Mucosa of stomach (tissue), 1 donor: ENCODE data around the gene SLC7A10.
"Not testable (repeated sequence)": the region's sequence is repeated elsewhere in the genome, so short reads cannot be mapped to it uniquely, and the experiment has no call there.

ENCODE experiments used
- H3K27me3 ChIP-seq: one replicate; pipeline ENCODE4 v1.7.0; 2013; ENCODE audit warnings: mild to moderate bottlenecking, low read length; ENCODE audit not compliant: control insufficient read depth, insufficient read depth
- H3K36me3 ChIP-seq: one replicate; pipeline ENCODE4 v1.7.0; 2013; ENCODE audit warnings: low read length; ENCODE audit not compliant: control insufficient read depth, insufficient read depth
- H3K4me1 ChIP-seq: one replicate; pipeline ENCODE4 v1.7.0; 2013; ENCODE audit warnings: mild to moderate bottlenecking, low read length; ENCODE audit not compliant: control insufficient read depth, insufficient read depth
- H3K4me3 ChIP-seq: one replicate; pipeline ENCODE4 v1.7.0; 2013; ENCODE audit warnings: low read length
- H3K9ac ChIP-seq: one replicate; pipeline ENCODE4 v1.7.0; 2013; ENCODE audit warnings: mild to moderate bottlenecking, low read length, moderate library complexity
- H3K9me3 ChIP-seq: one replicate; pipeline ENCODE4 v1.7.0; 2013; ENCODE audit warnings: mild to moderate bottlenecking, low read length, moderate library complexity; ENCODE audit not compliant: control insufficient read depth
- donor health status: Pancreatic carcinoma.

The SLC7A10 gene

GRCh38 chr19:33217881-33218280, 7.8 kb downstream of the SLC7A10 start:
- peaks cover 17% of the 10 kb centered on the region for H3K27me3 ChIP-seq
- H3K4me3 ChIP-seq, result no peak overlapping the region
- H3K4me1 ChIP-seq, result no peaks in the 10 kb centered on the region
- H3K36me3 ChIP-seq, result no peaks in the 10 kb centered on the region
- no peaks in the 10 kb centered on the region for H3K9me3 ChIP-seq
- H3K9ac ChIP-seq, result no peak overlapping the region

DNA sequence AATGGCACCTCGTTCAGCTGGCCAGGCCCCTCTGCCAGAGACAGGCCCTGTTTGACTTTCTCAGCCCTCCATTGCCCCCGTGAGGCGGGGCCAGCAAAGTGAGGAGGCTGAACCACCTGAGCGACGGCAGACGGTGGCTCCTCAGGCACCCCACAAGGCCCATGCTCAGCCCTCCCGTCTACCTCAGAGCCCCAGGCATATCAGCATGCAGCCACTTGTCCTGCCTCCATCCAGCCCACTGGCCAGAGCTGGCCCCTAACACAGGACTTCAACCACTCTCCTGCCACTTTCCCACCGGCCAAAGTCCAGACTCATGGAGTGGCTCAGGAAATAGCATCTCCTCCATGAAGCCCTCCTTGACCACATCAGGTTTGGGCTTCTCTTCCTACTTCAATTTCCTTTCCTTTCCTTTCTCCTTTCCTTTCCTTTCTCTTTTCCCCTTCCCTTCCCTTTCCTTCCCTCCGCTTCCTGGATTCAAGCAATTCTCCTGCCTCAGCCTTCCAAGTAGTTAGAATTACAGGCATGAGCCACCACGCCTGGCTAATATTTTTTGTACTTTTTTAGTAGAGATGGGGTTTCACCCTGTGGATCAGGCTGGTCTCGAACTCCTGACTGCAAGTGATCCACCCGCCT, 9.3 kb downstream of the SLC7A10 start:
- Histone ChIP-seq H3K4me1 (no peaks in the 10 kb centered on the region), H3K27me3 (peaks cover 11% of the 10 kb centered on the region), H3K4me3 (no peak overlapping the region), H3K9me3 (no peaks in the 10 kb centered on the region), H3K36me3 (no peaks in the 10 kb centered on the region), H3K9ac (no peak overlapping the region)

- Histone ChIP-seq H3K9ac (no peak overlapping the region), H3K9me3 (no peaks in the 10 kb centered on the region), H3K27me3 (peaks cover 10% of the 10 kb centered on the region), H3K4me1 (no peaks in the 10 kb centered on the region), H3K36me3 (no peaks in the 10 kb centered on the region), H3K4me3 (no peak overlapping the region)
Observed at GRCh38 chr19:33215438-33216197, 10.0 kb downstream of the SLC7A10 start.

DNA sequence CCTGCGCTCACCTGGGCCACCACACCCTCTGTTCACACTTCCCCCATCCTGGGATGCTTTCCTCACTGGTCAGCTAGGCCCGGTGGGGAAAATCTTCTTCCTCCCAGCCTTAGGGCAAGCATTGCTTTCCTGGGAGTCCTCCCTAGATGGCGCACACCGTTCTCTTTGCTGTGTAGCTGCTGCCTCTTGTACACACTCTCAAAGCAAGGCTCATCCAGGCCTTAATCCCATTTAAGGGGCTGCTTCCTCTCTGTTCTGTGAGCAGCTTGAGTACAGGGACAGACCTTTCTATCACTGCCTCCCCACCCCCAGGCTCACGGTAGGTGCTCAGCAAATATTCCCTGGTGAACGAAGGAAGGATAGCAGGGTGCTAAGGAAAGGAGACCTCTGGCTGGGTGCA, 11.1 kb downstream of the SLC7A10 start:
- no peaks in the 10 kb centered on the region for H3K4me1 ChIP-seq
- H3K36me3 ChIP-seq, result no peaks in the 10 kb centered on the region
- H3K9me3 ChIP-seq, result no peaks in the 10 kb centered on the region
- H3K9ac ChIP-seq, result no peak overlapping the region
- peaks cover 8% of the 10 kb centered on the region for H3K27me3 ChIP-seq
- H3K4me3 ChIP-seq, result no peak overlapping the region

DNA sequence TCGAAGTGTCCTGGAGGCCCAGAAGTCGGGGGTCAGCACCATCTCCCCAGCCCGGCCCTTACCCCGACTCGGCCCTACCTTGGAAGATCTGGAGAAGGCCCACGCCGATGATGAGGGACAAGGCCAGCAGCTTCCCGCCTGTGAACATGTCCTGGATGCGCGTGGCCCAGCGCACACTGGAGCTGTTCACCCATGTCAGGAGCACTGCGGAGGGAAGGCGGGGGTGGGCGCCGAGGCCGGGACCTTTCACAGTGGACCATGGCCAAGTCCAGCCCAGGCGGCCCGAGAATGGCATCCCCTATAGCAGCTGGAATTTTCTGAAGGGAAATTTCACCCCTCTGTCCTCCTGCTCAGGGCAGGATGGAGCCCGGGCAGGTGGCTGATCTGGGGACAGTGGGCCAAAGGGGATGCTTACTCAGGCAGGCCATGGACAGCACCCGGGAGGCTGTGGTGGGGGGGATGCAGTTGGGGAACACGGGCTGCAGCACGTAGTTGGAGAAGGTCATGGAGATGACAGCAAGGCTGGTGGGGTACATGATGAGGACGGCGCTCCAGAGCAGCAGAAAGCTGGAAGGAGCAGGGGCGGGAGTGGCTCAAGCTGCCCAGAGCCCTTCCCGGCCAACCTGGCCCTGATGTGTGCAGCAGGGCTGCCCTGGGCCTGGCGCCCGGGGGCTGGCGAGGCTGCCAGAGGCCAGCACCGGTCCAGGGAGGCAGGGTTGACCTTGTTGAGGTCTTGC, 13.0 kb downstream of the SLC7A10 start:
- H3K4me3 ChIP-seq, result no peak overlapping the region
- no peaks in the 10 kb centered on the region for H3K4me1 ChIP-seq
- H3K9me3 ChIP-seq, result no peaks in the 10 kb centered on the region
- no peak overlapping the region for H3K9ac ChIP-seq
- no peaks in the 10 kb centered on the region for H3K36me3 ChIP-seq
- H3K27me3 ChIP-seq, result no peaks in the 10 kb centered on the region

GRCh38 chr19:33211794-33212435, 13.7 kb downstream of the SLC7A10 start:
- Histone ChIP-seq H3K36me3 (no peaks in the 10 kb centered on the region), H3K9me3 (no peaks in the 10 kb centered on the region), H3K4me3 (no peak overlapping the region), H3K9ac (no peak overlapping the region), H3K4me1 (no peaks in the 10 kb centered on the region), H3K27me3 (no peaks in the 10 kb centered on the region)

GRCh38 chr19:33210266-33210940, 15.2 kb downstream of the SLC7A10 start:
- Histone ChIP-seq H3K27me3 (no peaks in the 10 kb centered on the region), H3K4me3 (no peak overlapping the region), H3K36me3 (no peaks in the 10 kb centered on the region), H3K9ac (no peak overlapping the region), H3K4me1 (no peaks in the 10 kb centered on the region), H3K9me3 (no peaks in the 10 kb centered on the region)

- H3K36me3 ChIP-seq, H3K4me3 ChIP-seq, H3K27me3 ChIP-seq, H3K4me1 ChIP-seq, H3K9ac ChIP-seq, H3K9me3 ChIP-seq: not testable (repeated sequence)
Observed at GRCh38 chr19:33209850-33210230, 15.8 kb downstream of the SLC7A10 start.

- H3K9me3 ChIP-seq, result no peaks in the 10 kb centered on the region
- H3K36me3 ChIP-seq, result no peaks in the 10 kb centered on the region
- no peaks in the 10 kb centered on the region for H3K27me3 ChIP-seq
- no peak overlapping the region for H3K9ac ChIP-seq
- H3K4me3 ChIP-seq, result no peak overlapping the region
- no peaks in the 10 kb centered on the region for H3K4me1 ChIP-seq
Observed at GRCh38 chr19:33208904-33209849, 16.5 kb downstream of the SLC7A10 start.

DNA sequence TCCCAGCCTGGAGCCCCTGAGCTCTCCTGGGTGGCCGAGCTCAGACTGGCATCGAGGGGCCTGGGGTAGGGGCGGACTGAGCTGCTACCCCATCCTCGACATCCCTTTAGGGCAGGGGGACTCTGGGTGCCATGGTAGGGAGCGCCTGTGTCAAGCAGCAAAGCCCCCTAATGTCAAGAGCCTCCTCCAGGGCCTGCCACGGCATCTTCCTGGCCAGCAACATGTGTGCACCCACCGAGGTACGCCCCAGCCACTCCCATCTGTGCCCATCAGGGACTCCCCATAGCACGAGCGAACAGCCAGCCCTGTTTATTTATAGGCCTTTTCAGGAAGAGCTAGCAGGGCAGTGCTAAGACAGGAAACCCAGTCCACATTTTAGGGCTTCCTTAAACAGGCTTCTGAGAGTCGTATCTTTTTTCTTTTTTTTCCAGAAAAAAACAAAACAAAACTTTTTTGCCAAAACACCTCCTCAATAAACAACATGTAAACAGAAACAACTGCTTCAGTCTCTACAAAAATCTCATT, 17.2 kb downstream of the SLC7A10 start:
- Histone ChIP-seq H3K4me1 (no peaks in the 10 kb centered on the region), H3K27me3 (no peaks in the 10 kb centered on the region), H3K9me3 (no peaks in the 10 kb centered on the region), H3K9ac (no peak overlapping the region), H3K36me3 (no peaks in the 10 kb centered on the region), H3K4me3 (no peak overlapping the region)

DNA sequence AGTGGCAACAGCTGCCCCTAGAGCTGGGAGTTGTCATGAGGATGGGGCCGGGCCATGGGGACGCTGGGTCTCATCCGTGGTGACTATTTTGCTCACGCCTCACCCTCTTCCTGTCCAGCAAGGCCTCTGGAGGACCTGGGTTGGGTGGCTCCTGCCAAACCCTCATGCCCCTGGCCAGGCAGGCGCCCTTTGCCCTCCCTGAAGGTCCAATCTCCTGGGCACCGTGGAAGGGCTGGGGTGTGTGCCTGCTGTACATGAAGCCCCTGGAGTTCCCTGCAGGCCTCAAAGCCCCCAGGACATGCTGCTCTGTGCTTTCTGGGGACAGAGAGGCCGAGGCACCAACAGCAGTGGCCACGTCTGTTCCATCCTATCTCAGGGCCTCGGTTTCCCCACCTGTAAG, 17.7 kb downstream of the SLC7A10 start:
- H3K36me3 ChIP-seq, result no peaks in the 10 kb centered on the region
- H3K27me3 ChIP-seq, result no peaks in the 10 kb centered on the region
- H3K9ac ChIP-seq, result no peak overlapping the region
- no peak overlapping the region for H3K4me3 ChIP-seq
- no peaks in the 10 kb centered on the region for H3K9me3 ChIP-seq
- H3K4me1 ChIP-seq, result no peaks in the 10 kb centered on the region
